Choroid plexus epithelial cell (primary cell): ENCODE measurements around the gene CFAP299.
A peak's percentile ranks its signal among the peaks of the same experiment; 100 is the strongest.

Experiments
- DNase-seq: peaks from one replicate; pipeline ENCODE4 v3.0.0-alpha.2; 2010; ENCODE audit warnings: low read depth
- H3K4me3 ChIP-seq: 2 replicates; pipeline ENCODE4 v1.5.1; 2011; ENCODE audit warnings: low read depth, mild to moderate bottlenecking, control low read depth, low read length, moderate library complexity
- TF ChIP-seq, protein P1 (sequence below): conservative IDR thresholded peaks from 2 replicates; pipeline ENCODE4 v1.5.1; 2011; ENCODE audit warnings: low read depth, mild to moderate bottlenecking, control low read depth, inconsistent platforms, low read length, moderate library complexity

The CFAP299 gene

GRCh38 chr4:80926891-80927290, 591.4 kb downstream of the CFAP299 start:
- no peak overlapping the region for H3K4me3 ChIP-seq
- TF ChIP-seq, protein P1, sequence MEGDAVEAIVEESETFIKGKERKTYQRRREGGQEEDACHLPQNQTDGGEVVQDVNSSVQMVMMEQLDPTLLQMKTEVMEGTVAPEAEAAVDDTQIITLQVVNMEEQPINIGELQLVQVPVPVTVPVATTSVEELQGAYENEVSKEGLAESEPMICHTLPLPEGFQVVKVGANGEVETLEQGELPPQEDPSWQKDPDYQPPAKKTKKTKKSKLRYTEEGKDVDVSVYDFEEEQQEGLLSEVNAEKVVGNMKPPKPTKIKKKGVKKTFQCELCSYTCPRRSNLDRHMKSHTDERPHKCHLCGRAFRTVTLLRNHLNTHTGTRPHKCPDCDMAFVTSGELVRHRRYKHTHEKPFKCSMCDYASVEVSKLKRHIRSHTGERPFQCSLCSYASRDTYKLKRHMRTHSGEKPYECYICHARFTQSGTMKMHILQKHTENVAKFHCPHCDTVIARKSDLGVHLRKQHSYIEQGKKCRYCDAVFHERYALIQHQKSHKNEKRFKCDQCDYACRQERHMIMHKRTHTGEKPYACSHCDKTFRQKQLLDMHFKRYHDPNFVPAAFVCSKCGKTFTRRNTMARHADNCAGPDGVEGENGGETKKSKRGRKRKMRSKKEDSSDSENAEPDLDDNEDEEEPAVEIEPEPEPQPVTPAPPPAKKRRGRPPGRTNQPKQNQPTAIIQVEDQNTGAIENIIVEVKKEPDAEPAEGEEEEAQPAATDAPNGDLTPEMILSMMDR: no peak
- DNase-seq: peak; percentile 7

- DNase-seq: no peak
- TF ChIP-seq, protein P1: no peak
- no peak overlapping the region for H3K4me3 ChIP-seq
Measured at GRCh38 chr4:80927420-80927819, 591.9 kb downstream of the CFAP299 start.

GRCh38 chr4:80931631-80932081, 596.1 kb downstream of the CFAP299 start:
- H3K4me3 ChIP-seq: no peak overlapping the region
- DNase-seq: peak; percentile 13
- TF ChIP-seq, protein P1: no peak

GRCh38 chr4:80948141-80948540, 612.6 kb downstream of the CFAP299 start:
- no peak for DNase-seq
- TF ChIP-seq, protein P1: no peak

DNA sequence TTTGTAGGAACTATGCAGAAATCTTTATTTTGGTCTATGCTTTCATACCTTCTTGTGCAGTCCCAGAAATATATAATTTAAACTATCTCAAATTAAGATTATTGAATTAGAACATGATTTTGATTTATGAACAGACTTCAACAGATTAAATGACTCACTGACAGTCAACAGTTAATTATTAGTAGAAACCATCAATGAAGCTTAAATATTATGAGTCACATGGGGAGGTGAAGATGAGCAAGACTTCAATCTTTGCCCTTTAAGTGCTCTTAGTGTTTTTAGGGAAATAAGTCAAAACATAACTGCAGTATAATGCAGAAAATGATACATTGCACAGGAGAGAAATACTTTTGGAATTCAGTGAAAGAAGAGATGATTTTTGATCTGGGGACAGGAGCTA, 613.5 kb downstream of the CFAP299 start:
- H3K4me3 ChIP-seq: no peak overlapping the region
- DNase-seq: no peak
- TF ChIP-seq, protein P1: no peak

More at GRCh38 chr4:80948141-80948540, 612.6 kb downstream of the CFAP299 start:
- H3K4me3 ChIP-seq: no peak overlapping the region

- H3K4me3 ChIP-seq: no peak overlapping the region
- TF ChIP-seq, protein P1: no peak
- DNase-seq: no peak
Measured at GRCh38 chr4:80956421-80956820, 620.9 kb downstream of the CFAP299 start.

DNA sequence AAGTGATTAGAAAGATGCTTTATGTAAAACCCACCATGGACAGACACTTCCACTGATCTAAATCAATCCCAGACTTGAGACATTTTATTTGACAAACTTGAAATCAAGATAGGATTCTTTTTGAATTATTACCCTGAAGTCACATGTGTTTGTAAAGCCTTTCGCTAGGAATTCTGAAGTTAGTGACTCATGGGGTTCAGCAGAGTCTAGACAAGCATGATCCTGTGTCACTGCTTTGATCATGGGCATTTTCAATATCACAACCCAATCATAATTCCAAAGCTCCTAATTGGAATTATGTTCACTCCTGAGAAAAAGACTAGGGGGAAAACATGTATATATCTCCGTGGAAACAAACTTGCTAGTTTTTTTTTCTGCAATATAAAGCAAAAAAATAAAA, 627.5 kb downstream of the CFAP299 start:
- peak; percentile 26 for DNase-seq
- TF ChIP-seq, protein P1: no peak

More for the DNA sequence above, 627.5 kb downstream of the CFAP299 start:
- no peak overlapping the region for H3K4me3 ChIP-seq
